Stimulated activated CD4-positive, alpha-beta T cell treated with anti-CD3 and anti-CD28 coated beads, Interleukin-1b, Interleukin-23, amount 100 ng/mL, for 1 hour (primary cell): ENCODE results near the gene NFIX.
"Not testable (repeated sequence)": the region's sequence is repeated elsewhere in the genome, so short reads cannot be mapped to it uniquely, and the experiment has no call there.

Source experiments
- DNase-seq, 2 donors: peaks; one replicate each; pipeline ENCODE4 v3.0.0-alpha.2; 2020; ENCODE audit warnings: low read depth in 2 of 2

Gene NFIX

GRCh38 chr19:12957389-12957952 is 37.8 kb upstream of the NFIX start:
- DNase-seq, result not testable (repeated sequence)

DNA sequence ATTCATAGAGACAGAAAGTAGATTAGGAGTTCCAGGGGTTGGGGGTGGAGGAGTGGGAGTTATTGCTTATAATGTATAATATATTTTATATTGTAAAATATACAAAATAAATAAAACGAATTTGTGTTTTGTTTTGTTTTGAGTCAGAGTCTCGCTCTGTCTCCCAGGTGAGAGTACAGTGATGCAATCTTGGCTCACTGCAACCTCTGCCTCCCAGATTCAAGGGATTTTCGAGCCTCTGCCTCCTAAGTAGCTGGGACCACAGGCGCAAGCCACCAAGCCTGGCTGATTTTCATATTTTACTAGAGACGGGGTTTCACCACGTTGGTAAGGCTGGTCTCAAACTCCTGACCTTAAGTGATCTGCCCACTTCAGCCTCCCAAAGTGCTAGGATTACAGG is 35.8 kb upstream of the NFIX start:
- no peak for DNase-seq

DNA sequence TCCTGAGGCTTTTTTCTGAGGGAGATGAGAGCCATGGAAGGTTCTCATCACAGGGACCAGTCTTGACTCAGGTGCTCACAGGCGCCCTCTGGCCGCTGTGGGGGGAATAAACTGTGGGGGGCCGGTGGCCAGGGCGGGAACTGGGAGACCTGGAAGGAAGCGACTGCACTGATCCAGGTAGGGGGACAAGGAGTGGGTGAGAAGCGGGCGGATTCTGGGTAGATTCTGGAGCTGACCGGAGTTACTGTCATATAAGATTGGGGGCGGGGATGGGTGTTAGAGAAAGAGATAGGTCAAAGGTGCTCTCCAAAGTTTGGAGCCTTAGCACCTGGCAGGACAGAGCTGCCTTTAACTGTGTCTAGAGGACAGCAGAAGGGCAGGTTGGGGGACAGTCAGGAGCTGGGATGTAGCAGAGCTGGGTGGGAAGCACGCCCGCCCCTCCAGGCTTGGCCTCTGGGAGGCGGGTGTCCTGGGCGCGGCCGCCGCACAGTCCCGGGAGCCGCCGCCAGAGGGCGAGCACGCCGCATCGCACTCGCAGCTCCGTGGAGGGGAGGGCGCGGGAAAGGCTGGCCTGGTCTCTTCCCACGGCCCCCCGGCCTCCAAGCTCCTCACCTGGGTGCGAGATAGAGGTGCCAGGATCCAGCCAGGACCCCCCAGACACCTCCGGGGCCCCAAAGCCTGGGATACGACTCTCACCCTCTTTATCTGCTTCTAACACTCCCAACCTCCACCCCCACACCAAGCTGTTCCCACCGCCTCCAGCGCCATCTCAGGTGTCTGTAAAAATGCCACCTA is 30.1 kb upstream of the NFIX start:
- peak; percentile 61 to 80 for DNase-seq

GRCh38 chr19:12965812-12966135 is 29.5 kb upstream of the NFIX start:
- no peak for DNase-seq

- DNase-seq, result no peak
These were observed 27.4 kb upstream of the NFIX start for GRCh38 chr19:12967907-12968306.

DNA sequence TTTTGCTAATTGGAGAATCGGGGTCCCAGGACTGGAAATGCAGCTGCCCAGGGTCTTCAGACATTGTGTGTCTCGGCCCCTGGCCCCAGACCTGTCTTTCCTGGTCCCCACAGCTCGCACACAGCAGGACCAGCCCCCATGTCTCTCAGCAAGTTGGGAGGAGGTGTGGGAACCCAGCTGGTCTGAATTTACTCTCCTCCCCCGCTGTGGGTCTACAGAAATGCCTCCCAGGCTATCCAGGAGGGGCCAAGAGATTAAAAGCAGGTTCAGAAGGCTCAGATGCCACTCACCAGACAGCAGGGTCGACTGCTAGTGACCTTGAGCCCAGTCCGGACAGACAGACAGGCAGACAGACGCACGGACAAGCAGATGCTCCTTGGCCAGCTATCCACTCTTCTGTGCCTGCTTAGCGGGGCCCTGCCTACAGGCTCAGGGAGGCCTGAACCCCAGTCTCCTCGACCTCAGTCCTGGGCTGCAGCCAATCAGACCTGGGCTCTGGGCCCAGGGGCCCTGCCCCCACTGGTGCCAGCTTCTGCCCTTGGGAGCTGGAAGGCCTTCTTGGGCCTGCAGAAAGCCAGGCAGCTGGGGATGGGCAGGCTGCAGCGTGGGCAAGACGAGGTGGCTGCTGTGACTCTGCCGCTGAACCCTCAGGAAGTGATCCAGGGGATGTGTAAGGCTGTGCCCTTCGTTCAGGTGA is 25.8 kb upstream of the NFIX start, which contains the start of gene DAND5:
Gene DAND5, plus strand, starts transcription at position 285 of the 697 bp plus-strand sequence. Its CDS starts 85 bp downstream, at position 370.
- no peak for DNase-seq

- DNase-seq, result no peak
These were observed 25.0 kb upstream of the NFIX start for GRCh38 chr19:12970070-12970820.

GRCh38 chr19:12973236-12973635 is 22.0 kb upstream of the NFIX start:
- no peak for DNase-seq

GRCh38 chr19:12974301-12975220 is 20.7 kb upstream of the NFIX start:
- DNase-seq, result no peak

GRCh38 chr19:12975221-12975741 is 20.0 kb upstream of the NFIX start:
- no peak for DNase-seq

DNA sequence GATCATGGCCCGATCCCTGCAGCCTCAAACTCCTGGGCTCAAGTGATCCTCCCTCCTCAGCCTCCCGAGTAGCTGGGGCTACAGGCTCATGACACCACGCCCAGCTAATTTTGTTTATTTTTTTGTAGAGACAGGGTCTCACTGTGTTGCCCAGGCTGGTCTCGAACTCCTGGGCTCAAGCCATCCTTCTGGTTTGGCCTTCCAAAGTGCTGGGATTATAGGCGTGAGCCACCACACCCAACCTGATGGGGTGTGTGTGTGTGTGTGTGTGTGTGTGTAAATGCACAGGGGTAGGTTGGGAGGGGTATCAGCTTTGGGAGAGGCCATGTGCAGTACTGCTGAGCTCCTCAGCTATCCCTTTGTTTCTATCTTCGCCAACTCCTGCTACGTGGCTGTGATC is 19.2 kb upstream of the NFIX start:
- not testable (repeated sequence) for DNase-seq

DNA sequence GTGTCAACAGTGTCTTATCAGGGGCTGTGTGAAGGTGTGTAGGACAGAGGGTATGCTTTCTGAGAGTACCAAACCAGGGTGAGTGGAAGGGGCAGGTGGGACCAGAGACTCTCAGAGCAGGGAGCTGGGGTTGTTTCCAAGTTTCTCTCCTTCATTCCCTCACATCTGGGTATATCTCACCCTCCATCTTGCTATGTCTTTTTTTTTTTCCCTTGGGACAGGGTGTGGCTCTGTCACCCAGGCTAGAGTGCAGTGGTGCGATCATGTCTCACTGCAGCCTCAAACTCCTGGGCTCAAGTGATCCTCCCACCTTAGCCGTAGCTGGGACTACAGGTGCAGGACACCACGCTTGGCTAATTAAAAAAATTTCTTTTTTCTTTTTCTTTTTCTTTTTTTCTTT is 15.3 kb upstream of the NFIX start:
- DNase-seq, result no peak

GRCh38 chr19:12982648-12983047 is 12.6 kb upstream of the NFIX start:
- no peak for DNase-seq

DNA sequence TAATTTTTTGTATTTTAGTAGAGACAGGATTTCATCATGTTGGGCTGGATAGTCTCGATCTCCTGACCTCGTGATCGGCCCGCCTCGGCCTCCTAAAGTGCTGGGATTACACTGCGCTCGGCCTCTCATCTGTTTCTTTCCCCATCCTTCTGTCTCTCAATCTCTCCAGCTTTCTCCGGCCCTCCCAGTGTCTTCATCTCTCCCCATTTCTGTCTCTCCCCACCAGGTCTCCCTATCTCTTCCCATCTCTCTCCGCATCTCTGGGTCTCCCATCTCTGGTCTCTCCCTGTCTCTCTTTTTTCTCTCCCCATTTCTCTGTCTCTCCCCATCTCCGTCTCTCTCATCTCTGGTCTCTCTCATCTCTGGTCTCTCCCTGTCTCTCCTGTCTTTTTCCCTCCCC is 12.2 kb upstream of the NFIX start:
- no peak for DNase-seq

DNA sequence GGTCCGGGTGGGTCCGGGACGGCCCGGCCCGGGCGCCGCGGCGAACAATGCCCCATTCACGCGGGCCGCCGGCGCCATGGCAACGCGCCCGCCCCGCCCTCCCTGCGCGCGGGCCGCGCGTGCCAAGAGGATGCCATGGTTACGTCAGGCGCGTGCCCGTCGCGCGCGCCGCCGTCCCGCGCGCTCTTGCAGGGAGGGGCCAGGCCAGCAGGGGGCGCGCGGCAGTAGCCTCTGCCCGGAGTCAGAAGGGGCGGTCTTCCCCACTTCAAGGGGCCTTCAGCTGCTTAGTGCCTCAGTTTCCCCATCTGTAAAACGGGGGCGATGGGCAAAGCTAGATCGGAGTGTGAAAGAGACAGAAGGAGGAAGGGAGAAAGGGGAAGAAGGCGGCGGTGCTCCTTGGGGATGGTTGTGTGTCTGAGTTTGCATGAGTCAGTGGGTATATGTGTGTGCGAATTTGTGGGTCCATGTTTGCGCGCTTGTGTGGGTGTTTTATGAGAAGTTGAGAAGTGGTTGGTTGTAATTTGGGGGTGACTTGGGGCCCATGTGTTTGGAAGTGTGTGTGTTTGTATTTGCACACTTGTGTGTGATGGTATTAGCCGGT is 11.6 kb upstream of the NFIX start:
- peak; percentile 69 to 72 for DNase-seq

GRCh38 chr19:12984143-12984627 is 11.1 kb upstream of the NFIX start:
- DNase-seq, result no peak

DNA sequence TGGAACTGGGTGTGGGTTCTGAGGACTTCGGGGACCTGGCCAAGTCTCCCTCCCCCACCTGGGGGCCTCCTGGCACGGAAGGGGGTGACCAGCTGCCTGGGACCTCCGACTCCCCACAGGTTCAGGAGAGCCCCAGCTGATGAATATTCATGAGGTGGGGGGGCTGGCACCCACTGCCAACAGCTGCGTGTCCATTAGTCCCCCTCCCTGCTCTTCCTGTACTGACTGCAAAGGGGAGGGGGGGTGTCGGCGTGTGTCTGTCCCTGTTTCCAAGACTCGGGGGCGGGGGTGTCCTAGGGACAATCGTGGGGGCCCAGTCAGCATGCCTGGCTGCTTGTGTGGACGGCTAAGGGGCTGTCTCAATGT is 10.6 kb upstream of the NFIX start:
- no peak for DNase-seq

DNA sequence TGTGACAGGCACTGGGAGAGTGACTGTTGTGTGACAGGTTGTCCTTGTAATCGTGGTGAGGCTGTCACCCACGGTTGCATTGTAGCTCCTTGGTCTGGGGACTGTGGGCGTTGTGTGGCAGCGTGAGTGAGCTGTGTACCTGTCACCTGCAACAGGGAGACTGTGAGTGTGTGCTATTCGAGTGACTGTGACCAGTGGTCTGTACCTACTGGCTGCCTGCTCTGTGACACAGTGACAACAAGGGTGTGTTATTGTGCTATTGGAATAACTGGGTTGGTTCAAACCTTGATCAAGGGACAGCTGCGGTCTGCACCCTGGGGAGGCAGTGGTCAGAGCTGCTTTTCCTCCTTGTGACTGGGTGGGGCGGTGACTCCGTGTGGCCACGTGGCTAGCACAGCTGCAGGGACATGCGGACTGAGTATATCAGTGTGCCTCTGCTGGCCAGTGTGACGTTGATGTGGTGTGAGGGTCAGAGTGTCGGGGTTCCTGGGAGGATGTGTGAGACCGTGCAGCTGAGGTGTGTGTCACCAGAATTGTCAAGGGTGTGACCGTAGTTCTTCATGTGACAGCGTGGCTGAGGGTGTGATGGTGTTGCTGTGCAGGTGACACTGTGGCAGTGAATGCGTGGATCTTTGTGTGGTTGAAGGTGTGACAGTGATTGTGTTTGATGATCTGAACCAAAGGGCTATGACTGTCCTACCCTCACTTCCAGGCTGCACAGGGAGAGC is 10.1 kb upstream of the NFIX start:
- DNase-seq, result no peak

DNA sequence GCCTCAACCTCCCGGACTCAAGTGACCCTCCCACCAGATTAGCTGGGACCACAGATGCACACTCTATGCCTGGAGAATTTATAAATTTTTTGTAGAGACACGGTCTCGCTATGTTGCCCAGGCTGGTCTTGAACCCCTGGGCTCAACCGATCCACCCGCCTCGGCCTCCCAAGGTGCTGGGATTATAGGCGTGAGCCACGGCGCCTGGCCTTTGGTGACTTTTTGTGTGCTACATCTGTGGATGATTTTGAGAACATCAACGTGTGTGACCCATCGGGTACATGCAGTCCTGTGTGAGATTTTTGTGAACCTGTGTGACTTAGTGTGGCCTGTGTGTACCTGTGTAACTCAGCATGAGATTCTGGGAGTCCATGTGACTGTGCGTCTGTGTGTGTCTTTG is 8.5 kb upstream of the NFIX start:
- no peak for DNase-seq

DNA sequence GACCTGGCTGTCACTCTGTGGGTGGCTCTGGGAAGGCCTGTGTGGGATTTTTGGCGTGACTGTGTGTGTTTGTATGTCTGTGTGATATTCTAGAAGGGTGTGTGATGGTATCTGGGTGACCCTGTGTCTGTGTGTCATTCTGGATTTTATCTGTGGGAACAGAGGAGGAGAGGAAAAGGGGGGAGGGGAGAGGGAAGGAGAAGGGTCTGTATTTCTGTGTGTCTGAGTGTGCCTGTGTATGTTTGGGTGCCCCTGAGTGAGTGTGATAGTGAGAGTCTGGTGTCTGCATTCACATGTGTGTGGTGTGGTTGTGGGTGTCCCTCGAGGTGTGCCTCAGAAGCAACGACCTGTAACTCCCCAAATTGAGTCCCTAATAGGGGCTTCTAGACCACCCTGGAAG is 8.1 kb upstream of the NFIX start:
- DNase-seq, result no peak
